ENCODE measurements around the gene ECE1.
"Not testable (repeated sequence)": the region's sequence is repeated elsewhere in the genome, so short reads cannot be mapped to it uniquely, and the experiment has no call there.

ECE1 gene

DNA sequence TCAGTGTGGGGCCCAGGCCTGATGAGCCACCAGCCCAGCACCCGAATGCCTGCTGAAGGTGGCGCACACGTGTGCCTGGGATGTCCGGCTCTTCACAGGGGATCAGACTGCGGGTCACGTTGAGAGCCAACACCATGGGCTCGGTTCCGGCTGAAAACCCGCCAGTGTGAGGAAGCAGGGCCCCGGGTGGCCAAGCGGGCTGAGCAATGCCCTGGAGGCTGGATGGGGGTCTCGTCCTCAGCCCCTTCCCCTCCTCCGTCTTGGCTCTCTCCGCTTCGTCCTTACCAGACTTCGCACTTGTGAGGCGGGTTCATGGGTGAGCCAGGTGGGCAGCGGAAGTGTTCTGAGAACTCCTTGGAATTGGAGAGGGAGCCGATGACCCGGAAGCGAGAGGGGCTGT, 70.6 kb downstream of the ECE1 start:
- DNase-seq, result no peak
- intact Hi-C loops (cut with DNase I), result no loop called here

DNA sequence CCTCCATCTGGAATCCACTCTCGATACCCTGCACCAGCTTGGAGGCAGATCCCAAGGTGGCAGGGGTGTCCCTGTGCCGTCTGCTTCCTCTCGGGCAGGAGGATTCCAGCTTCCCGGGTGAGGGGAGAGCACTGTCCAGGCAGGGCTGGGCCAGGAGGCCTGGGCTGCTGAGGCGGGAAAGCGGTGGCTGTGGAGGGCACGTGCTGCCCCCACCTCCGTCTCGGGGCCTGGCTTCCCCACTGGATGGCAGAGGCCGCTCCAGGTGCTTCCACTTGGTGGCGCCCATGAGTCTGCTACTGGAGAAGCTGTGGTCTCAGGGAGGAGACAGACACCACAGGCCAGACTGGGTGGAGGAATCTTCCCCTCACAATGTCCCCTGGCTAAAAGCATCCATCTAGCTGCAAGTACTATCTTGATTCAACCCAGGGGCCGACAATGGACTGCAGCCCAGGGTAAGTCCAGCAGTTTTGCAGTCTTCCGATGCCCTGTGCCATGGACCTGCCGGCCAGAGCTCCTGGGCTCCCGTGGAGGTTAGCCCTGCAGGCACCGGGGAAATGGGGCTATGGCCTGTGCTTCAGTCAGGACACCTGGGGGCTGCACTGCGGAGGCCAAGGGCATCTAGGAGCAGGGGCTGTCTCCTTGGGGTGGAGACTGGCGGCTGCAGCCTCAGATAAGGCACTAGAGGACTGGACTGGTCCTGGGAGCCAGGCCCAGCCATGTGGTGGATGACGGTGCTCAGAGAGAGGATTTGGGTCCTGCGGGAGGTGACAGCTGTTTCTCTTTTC, 72.3 kb downstream of the ECE1 start:
- intact Hi-C loops (cut with DNase I), result no loop called here
- peak in 40 of 42 donors; percentile 15 to 75 (median 45) for DNase-seq

DNA sequence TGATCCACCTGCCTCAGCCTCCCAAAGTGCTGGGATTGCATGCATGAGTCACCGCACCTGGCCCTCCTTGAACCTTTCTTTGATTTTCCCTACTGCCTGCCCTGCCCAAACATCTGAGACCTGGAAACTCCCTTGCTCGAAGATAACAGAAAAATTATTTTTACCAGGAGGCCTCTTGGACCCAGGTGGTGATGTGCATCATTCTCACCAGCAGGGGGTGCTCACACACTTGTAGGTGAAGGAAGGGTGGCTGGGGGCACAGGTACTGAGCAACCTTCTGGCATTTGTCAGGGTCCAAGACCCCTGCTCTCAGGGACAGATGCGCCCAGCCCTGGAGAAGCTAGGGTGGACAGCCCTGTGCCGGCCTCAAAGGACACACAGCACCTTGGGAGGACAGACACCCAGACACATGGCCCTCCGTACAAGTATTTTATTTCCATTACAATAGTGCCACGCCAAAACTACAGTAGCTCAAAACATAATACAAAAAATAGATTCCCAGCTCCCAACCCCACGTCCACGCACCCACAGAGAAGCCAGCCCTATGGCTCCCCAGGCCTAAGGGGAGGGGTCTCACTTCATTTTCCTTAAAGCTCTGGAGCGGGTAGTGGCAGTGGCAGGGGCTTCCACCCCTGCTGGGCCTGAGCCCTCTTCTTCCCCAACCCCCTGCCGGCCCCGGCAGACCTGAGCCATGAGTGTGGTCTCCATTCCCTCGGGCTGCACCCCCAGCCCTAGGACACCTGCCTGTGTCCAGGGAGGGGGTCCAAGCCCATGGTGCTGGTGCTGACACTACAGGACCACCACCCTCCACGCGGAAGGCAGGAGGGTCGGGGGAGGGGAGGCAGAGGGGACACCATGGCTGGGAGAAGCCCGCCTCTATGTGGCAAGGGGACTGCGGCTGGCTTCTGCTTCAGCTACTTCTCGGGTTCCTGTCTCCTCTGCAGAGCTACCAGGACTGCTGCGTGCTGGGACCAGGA, 73.1 kb downstream of the ECE1 start:
- intact Hi-C loops (cut with DNase I), result no loop called here
- peak in 40 of 42 donors; percentile 15 to 86 (median 59) for DNase-seq

DNA sequence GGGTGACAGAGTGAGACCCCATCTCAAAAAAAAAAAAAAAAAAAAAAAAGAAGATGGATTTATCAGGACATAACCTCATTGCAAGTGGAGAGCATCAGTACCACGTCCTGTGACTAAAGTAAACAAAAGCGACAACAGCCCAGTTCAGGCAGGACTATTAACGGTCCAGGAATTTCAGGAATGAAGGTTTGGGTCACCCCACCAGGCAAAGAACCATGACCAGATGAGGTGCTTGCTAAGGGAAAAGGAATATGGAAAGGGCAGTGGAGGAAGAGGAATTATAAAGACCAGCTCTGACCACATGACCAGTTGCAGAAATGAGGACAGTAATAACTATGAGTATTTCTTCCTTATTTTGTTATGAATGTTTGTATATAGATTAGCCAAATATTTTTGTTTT, 78.1 kb downstream of the ECE1 start:
- no peak for DNase-seq
- intact Hi-C loops (cut with DNase I), result no loop called here

DNA sequence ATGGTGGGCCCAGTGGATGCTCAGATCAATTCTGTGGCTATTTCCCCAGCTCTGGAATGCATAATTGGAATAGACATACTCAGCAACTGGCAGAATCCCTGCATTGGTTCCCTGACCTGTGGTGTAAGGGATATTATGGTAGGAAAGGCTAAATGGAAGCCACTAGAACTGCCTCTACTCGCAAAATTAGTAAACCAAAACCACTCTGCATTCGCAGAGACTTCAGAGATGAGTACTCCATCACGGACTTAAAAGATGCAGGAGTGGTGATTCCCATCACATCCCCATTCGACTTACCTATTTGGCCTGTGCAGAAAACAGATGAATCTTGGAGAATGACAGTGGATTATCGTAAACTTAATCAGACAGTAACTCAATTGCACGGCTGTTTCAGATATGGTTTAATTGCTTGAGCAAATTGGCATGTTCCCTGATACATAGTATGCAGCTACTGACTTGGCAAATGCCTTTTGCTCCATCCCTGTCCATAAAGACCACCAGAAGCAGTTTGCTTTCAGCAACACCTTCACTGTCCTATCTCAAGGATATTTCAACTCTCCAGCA, 82.0 kb downstream of the ECE1 start:
- intact Hi-C loops (cut with DNase I); DNase-seq: not testable (repeated sequence)

DNA sequence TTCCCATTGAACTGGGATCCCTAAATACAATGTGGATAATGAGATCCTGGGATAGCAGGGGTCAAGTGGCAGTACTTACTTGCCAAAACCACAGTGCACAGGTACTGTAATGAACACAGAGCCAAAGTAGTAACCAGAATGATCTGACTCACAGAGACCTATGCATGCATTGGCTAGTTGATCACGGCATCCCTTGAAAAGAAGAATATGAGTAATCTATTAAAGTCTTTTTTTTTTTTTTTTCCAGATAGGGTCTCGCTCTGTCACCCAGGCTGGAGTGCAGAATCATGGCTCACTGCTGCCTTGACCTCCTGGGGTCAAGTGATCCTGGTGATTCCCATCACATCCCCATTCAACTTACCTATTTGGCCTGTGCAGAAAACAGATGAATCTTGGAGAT, 84.1 kb downstream of the ECE1 start:
- no peak for DNase-seq
- intact Hi-C loops (cut with DNase I), result no loop called here

DNA sequence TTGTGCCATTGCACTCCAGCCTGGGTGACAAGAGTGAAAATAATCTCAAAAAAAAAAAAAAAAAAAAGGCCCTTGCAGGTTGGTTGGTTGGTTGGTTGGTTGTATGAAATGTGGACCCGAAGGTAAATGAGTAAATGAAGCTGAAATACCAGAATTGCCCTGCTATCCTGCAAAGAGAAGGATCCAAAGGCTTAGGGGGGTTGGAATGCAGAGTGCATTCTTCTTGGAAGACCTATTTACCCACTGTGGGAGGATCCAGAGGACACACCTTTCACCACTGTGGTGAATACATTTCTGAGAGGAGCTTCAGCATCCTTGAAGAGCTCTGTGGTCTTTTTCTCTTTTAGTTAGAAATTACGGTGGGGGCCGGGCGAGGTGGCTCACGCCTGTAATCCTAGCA, 84.8 kb downstream of the ECE1 start:
- DNase-seq, result no peak
- intact Hi-C loops (cut with DNase I), result no loop called here

DNA sequence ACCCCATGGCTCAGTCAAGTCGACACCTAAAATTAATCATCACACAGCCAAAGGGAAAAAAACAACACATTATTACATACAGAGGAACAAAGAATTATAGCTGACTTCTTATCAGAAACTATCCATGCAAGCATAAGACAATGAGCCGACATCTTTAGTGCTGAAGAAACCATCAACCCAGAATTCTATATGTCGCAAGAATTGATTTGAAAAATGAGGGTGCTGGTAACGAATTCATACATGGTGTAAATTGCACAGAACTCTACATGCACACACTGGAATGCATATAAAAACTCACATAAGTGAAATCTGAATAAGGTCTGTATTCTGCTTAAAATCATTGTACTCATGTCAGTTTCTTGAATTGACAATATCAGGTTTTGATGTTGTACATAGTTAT, 88.6 kb downstream of the ECE1 start:
- intact Hi-C loops (cut with DNase I), result no loop called here
- DNase-seq, result no peak

DNA sequence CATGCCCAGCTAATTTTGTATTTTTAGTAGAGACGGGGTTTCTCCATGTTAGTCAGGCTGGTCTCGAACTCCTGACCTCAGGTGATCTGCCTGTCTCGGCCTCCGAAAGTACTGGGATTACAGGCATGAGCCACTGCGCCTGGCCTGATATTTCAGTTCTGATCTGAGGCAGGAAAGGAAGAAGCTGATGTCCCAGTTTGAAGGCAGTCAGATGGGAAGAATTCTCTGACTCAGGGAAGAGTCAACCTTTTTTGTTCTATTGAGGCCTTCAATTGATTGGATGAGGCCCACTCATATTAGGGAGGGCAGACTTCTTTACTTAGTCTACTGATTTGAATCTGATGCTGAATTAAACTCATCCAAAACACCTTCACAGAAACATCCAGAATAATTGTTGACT, 89.0 kb downstream of the ECE1 start:
- DNase-seq; intact Hi-C loops (cut with DNase I): not testable (repeated sequence)

DNA sequence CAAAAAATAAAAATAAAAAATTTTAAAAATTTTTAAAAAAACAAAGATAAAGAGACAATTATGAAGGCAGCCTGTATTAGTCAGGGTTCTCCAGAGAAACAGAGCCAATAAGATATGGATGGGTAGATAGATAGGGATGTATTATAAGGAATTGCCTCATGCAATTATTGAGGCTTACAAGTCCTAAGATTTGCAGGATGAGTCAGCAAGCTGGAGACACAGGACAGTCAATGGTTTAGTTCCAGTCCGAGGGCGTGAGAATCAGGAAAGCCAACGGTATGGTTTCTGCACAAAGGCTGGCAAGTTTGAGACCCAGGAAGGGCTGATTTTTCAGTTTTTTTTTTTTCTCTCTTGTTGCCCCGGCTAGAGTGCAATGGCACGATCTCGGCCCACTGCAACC, 89.5 kb downstream of the ECE1 start:
- no peak for DNase-seq
- intact Hi-C loops (cut with DNase I), result no loop called here

DNA sequence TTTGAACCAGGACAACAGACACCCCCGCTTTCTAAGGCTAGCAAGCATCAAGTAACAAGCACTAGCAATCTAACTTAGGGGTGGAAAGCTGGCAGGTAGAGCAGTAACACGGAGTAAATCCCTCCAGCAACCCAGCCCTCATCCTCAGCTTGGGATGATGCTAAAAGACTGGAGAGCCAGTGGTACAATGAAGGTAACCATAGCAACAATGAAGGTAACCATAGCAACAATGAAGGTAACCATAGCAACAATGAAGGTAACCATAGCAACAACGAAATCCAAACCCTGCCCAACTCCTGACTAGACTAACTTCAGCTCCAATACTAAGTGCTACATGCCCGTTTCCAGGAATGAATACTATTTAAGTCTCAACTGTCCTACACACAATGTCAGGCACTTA, 91.3 kb downstream of the ECE1 start:
- DNase-seq, result peak in 2 of 42 donors; percentile 7 to 35
- intact Hi-C loops (cut with DNase I), result loop anchor here (5.0 kb wide), 2 partner anchors 217 to 502 kb away; no protein-coding TSS in a partner anchor

DNA sequence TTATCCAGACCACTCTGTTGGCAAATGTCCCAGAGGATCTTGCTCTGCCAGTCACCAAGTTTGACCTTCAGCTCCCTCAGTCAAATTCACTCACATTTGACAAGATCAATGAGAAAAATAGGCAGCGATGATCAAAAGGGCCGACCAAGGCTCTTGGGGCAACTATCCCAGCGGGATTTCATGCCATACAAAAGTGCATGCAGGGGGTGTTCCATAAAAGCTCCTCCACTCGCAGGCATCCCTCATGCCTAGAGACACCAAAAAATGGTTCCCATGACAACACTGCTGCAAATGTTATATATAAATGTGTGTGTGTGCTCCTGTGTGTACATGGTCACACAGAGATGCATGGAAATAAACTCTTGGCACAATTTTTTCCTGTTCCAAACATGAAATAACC, 97.4 kb downstream of the ECE1 start:
- intact Hi-C loops (cut with DNase I), result no loop called here
- DNase-seq, result peak in 1 of 42 donors; percentile 28

DNA sequence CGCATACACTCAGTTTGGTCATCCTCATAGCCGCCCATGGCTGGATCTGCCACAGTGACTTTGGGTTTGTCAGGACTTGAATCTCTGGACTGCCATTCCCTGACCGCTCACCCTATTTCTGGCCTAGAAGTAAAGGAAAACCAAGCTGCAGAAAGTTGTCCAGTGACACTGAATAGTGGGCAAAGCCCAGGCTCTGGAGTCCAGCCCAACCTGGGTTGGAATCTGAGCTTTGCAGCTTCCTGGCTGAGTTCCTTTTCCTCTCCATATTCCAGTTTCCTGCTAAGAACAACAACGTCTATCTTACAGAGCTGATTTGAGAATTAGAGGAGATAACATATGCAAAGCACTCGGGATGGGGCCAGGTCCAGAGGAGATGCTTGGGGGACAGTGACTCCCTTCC, 98.0 kb downstream of the ECE1 start:
- intact Hi-C loops (cut with DNase I), result no loop called here
- no peak for DNase-seq

DNA sequence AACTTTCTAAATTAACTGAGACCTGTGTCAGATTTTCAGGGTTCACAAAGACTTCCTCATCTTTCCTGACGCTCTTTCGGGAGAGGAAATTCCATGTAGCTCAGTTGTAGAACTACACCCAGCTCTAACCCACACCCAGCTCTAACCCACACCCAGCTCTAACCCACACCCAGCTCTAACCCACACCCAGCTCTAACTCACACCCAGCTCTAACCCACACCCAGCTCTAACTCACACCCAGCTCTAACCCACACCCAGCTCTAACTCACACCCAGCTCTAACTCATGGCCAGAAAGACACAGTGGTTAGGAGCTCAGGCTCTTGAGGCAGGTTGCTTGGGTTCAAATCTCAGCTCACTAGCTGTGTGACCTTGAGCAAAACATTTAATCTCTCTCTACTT, 99.5 kb downstream of the ECE1 start:
- DNase-seq; intact Hi-C loops (cut with DNase I): not testable (repeated sequence)

DNA sequence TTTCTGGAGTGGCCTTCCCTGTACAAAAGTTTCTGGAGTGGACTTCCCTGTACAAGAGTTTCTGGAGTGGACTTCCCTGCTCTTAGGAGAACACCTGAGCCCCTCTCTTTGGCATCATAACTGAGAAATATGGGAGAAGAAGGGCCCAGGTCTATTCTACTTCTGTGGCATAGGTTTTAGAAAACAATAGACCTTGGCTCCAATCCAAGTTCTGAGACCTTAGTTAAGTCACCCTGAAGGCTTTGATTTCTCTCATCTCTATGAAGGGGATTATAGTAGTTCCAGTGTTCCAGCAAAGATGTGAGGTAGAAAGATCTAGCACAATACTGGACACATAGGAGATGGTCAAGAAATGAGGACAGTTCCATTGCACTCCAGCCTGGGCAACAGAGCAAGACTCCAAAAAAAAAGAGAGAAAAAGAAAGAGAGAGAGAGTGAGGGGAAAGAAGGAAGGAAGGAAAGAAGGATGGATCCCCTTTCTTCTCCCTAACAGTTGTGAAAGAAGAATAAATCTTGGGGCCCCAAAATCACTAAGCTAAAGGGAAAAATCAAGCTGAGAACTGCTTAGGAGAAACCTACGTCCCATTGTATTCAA, 100.3 kb downstream of the ECE1 start:
- intact Hi-C loops (cut with DNase I), result no loop called here
- no peak for DNase-seq

DNA sequence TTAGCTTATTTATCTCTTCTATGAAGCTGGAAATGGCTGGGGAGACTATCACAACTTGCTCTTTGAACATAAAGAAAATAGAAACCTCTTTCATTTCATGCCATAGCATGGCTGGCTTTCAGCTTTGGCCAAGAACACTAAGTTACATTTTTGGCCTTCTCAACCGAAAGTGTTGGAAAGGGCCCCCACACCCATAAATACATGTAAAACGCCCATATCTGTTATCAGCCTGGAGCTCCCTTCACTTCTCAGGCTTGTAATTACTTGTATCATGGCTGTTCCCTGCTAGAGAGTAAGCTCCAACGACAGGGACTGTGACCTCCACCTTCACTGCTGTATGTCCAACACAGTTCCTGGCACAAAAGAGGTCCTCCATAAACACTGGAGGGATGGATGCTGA, 100.8 kb downstream of the ECE1 start:
- intact Hi-C loops (cut with DNase I), result no loop called here
- no peak for DNase-seq

DNA sequence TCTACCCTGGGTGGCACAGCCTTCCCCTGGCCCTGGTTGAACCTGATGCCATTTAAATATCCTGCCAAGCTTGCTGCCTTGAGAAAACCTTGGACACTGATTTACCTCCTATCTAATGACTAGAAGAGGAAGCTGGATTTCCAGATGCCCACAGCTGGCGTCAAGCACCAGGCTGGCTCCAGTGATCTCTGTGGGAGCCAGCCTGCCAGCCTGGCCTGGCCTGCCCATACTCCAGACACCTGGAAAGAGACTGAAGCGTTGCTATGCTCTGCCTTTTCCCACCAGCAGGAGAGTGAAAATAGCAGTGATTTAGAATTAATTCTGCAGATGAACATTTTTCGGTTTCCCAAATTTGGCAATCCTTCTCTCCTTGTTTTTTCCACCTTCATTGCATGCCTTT, 102.0 kb downstream of the ECE1 start:
- intact Hi-C loops (cut with DNase I), result no loop called here
- DNase-seq, result no peak

DNA sequence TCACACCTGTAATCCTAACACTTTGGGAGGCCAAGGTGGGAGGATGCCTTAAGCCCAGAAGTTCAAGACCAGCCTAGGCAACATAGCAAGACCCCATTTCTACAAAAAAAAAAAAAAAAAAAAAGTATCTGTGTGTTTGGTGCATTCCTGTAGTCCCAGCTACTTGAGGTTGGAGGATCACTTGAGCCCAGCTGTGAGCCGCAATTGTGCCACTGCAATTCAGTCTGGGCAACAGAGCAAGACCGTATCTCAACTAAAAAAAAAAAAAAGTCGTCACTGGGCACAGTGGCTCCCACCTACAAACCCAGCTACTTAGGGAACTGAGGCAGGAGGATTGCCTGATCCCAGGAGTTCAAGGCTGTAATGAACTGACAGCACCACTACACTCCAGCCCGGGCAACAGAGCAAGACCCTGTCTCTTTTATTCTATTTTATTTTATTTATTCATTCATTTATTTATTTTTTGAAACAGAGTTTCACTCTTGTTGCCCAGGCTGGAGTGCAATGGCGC, 105.0 kb downstream of the ECE1 start:
- intact Hi-C loops (cut with DNase I), result no loop called here
- DNase-seq, result no peak

DNA sequence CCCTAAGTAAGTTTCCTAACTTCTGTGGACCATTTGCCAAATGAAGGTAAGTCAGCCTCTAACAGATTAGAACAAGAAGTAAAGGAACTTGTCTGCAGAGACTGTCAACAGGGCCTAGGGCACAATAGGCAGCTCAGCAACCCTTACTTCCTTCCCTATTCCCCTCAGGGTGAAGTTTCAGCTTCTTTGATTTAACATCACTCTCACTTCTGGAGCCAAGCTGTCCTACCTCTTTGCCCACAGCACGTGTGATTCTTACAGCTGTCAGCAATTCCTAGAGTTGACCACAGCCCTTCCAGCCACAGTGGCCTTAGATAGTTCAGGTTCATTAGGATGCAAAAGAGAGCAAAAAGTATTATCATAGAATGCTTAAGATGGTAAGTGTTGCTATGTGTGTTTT, 106.0 kb downstream of the ECE1 start:
- DNase-seq, result peak in 2 of 42 donors; percentile 6 to 25
- intact Hi-C loops (cut with DNase I), result no loop called here

Measured in head of caudate nucleus (tissue), 42 donors.